GM19468 (cell line): ENCODE results near the gene MAPKAPK2.

Experiments
- ATAC-seq: cut with Tn5 transposase; IDR thresholded peaks from one replicate; pipeline ENCODE4 v1.9.1; 2021; ENCODE audit warnings: mild to moderate bottlenecking, moderate library complexity, moderate number of reproducible peaks; ENCODE audit not compliant: unreplicated experiment; ENCODE audit errors: extremely low read depth

Gene MAPKAPK2

DNA sequence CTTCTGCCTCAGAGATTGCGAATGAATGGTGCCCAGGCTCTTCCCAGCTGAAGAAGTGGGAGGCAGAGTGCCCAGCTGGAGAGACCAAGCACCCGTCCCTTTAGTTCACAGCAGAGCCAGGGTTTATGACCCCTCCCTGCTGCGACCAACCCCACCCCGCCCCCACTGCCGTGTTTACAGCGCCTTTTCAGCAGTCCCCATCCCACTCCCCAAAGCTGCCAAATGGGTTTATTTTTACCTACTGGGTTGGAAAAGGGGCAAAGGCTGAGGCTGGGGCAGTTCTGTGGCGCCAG lies 25.8 kb upstream of the MAPKAPK2 start:
- ATAC-seq, result no peak

DNA sequence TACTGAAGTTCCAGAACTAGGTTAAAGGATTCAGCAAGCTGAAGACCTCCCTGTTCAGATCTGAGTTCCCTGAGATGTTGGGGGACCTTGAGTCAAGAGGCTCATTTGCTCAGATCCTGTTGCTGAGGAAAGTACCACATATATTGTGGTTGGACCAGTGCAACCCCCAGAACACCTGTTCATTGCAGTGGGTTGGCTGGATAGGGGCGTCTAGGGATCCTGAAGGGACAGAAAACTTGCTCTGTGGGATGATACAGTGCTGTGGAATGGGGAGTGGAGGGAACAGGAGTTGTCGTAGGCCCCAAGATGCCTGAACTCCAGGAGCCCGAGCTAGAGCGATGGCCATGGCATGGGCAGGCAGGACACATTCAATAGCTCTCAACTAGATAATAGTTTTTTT lies 24.6 kb upstream of the MAPKAPK2 start:
- ATAC-seq, result no peak

DNA sequence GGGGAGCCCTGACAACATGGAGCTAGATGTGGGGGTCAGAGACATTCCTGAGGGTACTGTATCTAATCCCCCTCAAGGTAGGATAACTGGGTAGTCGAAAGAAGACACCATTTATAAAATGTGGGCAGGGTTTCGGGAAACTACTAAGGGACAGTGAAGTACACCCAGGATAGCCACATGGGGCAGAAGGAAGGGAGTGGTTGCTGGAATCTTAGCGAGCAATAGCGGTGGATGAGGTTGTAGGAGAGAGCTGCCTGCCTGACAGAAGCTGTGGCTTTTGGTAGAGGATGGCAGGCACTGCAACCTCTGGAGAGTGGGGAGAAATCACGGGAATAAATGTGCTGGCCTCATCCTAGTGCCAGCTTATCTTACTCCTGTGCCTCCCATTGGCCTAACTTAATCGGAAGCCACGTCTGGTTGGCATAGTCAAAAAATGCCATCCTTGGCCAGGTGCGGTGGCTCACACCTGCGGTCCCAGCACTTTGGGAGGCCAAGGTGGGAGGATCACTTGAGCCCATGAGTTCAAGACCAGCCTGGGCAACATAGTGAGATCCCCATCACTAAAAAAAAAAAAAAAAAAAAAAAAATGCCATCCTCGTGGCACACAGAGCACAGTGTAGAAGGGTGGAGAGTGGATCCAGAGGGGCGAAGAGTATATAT lies 23.4 kb upstream of the MAPKAPK2 start:
- no peak for ATAC-seq

DNA sequence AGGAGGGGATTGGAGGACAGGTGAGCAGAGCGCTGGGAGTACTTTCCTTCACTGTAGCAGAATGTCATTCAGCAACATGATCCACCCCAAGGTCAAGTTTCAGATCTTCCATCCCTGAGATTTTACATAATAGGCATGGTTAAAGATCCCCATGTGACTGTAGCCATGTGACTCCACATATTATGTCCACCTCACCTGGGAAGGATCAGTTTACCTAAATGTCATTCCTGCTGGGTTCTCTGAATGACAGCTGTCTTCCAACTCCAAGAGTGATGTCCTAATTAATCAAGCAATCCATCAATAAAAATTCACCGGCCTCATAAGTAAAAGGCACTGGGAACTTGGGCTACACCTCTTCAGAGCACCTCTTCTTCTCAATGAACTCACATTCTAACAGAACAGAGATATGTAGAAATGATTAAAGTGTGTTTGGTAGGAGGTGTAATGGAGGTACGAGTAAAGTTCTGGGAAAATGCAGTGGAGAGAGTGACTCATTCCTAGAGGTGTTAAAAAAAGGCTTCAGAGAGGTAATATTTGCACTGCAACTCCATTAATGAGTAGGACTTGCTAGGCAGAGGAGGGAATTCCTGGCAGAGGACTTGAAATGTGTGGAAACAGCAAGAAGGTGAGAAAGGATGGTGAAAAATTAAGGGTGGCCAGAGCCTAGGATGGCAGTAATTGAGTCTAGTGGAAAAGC lies 22.2 kb upstream of the MAPKAPK2 start:
- ATAC-seq, result no peak

DNA sequence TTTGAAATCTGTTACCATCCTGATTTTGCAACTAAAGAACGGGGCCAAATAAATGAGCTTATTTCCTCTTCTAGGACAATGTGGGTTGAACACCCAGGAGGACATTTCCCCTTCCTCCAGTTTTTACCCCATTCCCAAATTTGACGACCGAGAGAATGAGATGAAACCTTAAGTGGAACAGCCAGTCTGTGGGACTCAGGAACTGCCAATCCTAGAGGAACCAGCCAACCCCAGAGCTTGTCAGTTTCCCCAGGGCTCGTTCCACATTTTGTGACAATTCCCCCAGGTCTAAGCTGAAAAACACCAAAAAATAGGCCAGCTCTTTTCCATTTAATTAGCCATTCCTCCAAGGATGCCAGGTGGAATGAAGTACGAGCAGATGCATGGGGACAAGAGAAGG lies 21.3 kb upstream of the MAPKAPK2 start:
- ATAC-seq, result no peak

DNA sequence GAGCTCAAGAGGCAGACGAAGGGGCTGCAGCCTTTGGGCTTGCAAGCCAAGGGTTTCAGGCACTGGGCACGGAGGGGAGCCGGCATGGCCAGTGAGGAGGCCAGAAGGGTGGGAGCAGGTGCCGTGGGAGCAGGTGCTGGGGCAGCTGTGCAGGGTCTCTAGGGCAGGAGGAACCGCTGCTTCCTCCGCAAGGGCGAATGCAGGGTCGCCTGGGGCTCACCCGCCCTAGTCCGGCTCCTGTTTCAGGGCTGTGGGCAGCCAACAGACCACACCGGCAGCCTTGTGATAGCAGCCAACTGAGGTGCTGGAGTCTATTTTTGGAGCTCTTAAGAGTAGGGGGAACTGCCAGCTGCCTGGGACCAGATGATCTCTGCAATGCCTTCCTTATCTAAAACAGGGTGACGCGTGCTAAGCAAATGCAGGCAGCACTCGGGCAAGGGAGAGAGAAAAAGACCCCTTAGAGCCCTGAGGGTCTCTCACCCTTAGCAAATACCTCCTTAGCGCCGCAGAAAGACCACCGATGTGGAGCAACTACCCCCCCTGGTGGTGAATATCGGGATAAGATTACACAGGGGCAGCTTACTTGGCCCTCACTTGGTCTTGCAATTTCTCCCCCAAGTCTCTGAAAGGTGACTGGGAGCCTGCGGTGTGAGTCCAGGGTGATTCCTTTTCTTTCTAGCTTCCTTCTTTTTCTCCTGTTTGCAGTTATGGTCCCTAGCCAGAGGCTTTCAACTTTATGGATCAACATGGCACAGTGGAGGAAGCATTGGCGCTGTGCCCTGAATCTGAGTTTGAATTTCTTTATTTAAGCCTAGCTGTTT lies 20.7 kb upstream of the MAPKAPK2 start:
- no peak for ATAC-seq

DNA sequence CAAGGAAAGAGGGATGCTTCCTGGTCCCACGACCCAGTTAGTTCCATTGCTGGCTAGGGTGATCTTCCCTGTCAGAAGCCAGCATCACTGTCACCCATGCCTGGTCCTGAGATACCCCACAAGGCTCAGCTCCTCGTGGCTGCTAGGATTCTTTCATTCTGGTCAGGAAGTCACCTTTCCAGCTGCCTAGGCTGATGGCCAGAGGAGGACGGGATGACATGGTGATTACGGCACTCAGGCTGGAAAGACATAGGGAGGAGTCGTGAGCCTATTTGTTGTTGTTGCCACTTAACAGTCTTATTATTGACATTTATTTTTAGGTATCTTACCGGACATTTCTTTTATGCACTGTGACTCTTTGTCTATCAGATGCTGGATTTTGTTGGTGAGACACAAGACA lies 20.0 kb upstream of the MAPKAPK2 start:
- no peak for ATAC-seq

DNA sequence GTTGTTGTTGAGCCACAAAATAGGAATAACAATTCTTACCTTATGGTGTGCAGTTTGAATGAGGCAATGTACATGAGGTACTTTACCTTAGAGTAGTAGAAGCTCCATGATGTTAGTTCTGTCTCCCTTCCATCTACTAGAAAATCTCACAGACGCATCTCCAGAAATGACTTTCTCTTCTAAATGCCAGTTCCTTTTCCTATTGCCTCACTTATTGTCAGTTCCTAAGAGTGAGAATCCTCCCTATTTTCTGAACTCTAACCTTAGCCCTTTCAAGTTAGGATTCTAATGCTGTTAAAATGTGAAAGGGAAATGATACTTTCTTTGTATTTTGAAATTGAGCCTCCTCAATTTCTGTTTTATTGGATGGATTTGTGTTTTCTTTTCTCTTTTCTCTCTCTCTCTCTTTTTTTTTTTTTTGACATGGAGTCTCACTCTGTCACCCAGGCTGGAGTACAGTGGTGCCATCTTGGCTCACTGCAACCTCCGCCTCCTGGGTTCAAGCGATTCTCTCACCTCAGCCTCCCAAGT lies 18.6 kb upstream of the MAPKAPK2 start:
- ATAC-seq, result no peak

DNA sequence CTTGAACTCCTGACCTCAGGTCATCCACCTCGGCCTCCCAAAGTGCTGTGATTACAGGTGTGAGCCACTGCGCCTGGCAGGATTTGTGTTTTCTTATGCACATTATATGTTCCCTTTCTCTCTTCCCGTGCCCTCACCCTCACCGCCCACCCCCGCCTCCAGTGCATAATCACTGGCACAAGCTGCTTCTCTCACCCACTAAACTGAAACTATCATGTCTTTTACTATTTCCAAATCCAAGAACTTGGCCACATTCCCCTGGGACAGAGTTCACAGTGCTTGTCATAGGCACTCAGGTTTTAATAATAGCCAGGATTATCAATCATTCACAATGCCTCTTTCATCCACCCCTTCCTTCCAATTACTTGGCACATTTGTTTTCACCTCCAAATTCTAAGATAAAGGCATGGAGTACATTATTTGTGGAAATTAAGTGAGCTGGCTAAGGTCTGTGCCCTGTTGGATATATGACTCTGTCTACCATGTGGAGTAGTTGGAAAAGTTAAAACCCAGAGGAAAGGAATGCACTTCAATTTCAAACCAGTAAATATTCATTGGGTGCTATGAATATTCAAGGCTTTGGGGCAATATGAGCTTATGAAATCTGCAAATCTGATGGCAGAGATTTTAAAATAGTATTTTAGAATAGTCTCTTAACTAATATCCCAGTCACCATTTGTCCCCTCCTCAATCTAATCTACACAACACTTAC lies 17.6 kb upstream of the MAPKAPK2 start:
- ATAC-seq, result no peak

DNA sequence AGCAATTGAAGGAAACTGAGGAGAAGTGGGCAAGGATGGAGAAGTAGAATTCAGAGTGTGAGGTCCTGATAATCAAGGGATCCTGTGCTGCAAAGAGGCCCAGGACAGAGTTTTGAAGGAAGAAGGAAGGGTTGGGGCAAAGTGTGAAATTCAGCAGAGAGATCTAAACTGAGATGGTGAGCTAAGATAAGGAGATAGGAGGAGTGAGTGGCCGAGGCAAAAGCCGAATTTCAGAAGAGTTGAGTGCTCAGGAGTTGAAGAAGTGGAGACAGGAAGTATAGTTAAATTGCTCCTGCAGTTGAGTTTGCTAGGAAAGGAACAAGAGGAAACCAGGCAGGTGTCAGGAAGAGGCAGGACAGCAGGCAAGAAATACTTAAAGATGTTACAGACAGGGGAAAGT lies 16.4 kb upstream of the MAPKAPK2 start:
- no peak for ATAC-seq

DNA sequence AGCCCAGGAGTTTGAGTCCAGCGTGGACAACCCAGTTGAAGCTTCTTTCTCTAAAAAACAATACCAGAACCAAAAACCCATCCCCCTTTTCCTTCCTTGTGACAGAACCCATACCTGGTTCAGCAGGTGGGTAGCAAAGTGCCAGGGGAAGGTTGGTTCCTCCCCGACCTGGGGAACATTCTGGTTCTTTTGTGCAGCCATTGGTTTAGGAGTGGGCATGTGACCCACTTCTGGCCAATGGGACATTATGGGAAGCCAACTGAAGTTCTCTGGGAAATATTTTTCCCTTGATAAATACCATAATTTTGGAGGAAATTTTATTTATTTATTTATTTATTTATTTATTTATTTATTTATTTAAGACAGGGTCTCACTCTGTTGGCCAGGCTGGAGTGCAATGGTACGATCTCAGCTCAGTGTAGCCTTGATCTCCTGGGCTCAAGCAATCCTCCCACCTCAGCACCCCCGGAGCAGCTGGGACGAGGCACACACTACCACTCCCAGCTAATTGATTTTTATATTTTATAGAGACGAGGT lies 15.8 kb upstream of the MAPKAPK2 start:
- ATAC-seq, result no peak

DNA sequence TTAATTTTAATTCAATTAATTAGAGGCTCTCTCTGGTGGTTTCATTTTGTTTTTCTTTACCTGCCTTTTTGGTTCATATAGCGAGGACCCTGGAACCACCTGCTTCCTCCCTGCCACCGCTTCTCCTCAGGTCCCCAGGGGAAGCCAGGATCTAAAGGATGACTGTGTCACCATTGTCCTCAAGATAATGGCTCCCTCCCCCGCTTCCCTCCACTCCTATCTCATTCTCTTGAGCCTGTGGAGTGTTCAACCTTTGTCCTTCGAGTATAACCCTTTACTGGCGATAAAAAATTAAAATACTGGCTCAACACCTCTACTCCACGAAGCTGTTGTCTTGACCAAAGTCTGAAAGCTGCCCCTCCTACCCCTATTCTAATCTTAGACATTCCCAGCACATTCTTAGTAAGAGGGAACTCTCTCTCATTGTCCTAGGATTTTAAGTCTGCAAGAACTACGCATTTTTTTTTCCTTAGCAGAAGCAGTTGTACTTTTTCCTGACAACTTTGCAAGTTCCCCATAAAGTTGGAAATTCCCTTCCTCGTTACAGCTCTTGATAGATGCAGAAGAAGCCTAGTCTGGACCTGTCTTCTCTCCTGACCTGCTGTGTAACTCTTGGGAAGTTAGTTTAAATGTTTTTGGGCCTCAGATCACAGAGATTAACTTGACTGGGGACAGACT lies 12.6 kb upstream of the MAPKAPK2 start:
- no peak for ATAC-seq

DNA sequence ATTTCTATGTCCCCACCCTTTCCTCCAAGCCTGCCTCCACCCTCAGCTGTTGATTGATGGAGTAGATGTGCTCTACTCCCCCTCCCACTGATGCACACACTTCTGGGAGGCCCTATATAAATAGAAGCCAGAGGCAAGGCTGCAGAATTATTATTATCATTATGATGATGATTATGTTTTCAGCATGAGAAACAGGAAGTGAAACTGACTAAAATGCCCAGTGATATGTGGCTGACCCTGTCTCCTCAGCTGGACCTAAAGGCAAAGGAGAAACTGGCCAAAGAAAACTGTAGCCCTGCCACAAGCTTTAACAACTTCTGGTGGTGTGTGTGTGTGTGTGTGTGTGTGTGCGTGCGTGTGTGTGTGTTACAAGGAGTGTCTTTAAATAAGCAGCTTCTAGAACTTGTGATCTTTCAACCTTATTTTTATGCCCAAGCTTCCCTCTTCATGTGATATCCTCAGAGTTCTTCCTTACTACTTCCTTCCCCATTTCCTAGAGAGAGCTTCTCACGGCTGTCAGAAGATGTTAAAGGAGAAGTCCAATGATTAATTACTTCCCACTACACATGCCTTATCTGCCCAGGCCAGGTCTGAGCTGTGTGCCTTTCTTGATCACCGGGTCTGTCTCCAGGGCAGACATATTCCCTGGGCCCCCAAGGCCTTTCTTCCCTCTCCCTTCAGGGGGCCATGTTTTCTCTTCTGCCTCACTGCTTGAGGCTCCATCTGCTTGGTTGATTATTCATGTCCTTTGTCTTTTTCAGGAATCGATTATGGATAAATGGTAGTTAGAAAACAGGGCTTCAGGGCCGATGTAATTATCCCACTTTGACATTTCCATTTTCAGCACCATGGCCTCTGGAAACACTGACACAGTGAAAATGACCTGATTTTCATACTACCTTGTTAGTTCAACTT lies 11.6 kb upstream of the MAPKAPK2 start:
- no peak for ATAC-seq

DNA sequence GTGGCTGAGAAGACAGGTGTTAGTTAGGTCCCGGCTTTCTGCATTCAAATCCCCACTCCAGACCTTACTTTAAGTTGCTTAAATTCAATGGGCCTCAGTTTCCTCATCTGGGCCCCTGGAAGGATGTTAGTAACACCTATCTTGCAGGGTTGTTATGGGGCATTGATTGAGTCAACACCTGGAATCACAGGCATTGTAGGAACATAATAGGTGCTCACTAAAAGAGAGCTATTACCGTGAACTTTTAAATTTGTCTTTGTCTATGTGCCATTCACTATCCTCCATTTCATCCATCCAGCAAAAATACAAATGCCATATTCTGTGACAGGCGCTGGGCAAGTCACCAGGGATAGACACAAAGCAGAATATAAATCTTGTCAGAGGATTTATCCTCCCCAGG lies 10.5 kb upstream of the MAPKAPK2 start:
- no peak for ATAC-seq

DNA sequence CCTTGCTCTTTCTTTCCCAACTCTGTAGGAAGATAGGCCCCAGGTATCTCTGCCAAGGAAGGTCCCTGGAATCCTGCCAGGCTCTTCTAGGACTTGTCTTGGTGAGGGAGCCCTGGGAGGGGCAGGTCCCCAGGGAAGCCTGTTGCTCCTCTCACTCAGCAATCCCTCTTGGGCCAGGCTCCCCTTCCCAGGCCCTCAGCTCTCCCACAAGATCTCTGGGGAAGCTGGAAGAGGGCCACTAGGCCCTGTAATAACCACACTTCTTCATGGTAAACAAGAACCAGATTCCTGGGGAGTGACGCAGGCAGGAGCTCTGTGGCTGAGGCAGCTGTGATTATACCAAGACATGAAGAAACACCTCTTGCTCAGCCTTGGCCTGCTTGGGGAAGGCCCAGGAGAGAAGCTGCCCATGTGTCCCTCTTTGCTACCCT lies 9.9 kb upstream of the MAPKAPK2 start:
- no peak for ATAC-seq

DNA sequence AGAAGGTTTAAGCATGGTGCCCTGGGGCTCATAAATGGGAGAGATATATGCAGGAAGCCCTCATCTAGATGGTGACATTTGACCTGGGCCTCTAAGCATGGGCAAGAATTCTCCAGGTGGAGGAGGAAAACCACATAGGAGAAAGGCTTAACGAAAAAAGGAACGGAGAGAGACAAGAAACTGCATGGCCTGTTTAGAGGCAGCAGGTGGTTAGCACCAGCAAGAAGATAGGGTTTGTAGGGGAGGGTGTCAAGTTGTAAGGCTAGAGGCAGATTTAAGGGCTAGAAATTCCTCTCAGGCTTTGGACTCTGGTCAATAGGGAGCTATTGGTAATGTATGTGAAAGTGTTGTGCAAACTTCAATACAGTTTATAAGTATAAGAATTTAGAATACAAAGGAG lies 8.2 kb upstream of the MAPKAPK2 start:
- no peak for ATAC-seq

DNA sequence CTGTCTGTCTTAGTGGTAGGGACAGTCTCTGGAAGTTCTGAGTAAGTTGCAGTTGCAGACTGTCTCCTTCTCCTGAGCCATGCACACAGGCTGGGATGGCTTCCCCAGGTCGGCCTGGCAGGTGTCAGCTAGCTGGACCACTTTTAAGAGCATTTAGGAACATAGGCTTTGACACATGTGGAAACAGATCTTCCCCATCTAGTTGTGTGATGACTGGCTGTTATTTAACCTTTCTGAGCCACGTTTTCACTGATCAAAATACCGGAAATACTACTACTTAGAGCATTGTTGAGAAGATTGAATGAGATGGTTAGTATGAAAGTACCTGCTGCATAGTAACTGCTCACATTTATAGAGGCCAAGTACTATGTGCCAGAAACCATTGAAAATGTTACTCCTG lies 6.2 kb upstream of the MAPKAPK2 start:
- no peak for ATAC-seq

DNA sequence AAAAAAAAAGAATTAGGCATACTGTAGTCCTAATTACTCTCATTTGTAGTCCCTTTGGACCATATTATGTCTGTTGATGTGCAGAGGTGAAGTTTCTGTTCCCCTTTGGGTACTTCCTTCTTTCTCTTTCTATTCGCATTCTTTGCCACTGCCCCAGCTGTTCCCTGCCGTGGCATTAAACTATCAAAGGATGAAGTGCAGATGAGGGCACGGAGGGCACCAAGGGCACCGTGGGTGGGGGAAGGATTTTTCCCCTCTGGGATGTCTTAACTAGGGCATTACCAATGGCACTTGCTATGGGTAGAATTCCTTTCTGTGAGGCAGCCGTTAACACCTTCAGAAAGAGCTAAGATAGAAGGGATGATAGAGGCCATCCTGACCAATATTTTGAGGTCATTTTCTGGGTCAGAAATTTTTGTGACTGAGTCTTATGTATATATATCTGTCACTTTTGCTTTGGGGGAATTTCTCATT lies 4.9 kb upstream of the MAPKAPK2 start:
- peak; percentile 43 for ATAC-seq

DNA sequence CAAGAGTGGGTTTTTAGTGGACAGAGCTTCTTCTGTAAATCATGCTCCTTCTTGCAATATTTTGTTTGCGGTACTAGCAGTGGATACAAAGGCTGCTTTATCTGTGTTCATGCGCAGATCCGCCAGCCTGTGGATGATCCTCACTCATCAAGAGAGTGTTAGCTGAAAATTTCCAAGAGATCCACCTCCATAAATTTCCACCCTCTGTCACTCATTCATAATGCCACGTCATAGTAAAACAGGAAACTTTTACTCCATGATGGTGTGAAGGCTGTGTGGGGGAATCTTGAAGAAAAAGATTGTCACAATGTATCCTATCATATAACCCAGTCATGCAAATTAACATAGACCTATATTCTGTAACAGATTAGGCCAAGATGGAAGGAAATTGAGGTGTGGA lies 4.4 kb upstream of the MAPKAPK2 start:
- ATAC-seq, result no peak
